Adrenal gland (tissue), 5 donors: Measurements from ENCODE around the gene WNT10A.

Experiments
- POLR2A ChIP-seq, 2 donors: fragments of 450-650 bp; IDR thresholded peaks; one replicate each; pipeline ENCODE4 v1.6.1; 2017; ENCODE audit warnings: antibody characterized with exemption in 2 of 2, mild to moderate bottlenecking in 2 of 2, moderate library complexity in 1 of 2
- TF ChIP-seq, protein P1 (sequence below), 6 experiments: fragments of 450-650 bp in 4 of 6; fragments of 200-600 bp in 2 of 6; sonication (generic) in 1 of 6; IDR thresholded peaks; 1 replicate in 5 of 6; 2 replicates in 1 of 6; pipeline versions ENCODE4 v1.5.1 to v1.8.0; 2016 to 2021; ENCODE audit warnings: antibody characterized with exemption in 6 of 6, mild to moderate bottlenecking in 2 of 6, moderate library complexity in 1 of 6
- donor health status: DM: no; HTN: no; CAD: no.

DNA sequence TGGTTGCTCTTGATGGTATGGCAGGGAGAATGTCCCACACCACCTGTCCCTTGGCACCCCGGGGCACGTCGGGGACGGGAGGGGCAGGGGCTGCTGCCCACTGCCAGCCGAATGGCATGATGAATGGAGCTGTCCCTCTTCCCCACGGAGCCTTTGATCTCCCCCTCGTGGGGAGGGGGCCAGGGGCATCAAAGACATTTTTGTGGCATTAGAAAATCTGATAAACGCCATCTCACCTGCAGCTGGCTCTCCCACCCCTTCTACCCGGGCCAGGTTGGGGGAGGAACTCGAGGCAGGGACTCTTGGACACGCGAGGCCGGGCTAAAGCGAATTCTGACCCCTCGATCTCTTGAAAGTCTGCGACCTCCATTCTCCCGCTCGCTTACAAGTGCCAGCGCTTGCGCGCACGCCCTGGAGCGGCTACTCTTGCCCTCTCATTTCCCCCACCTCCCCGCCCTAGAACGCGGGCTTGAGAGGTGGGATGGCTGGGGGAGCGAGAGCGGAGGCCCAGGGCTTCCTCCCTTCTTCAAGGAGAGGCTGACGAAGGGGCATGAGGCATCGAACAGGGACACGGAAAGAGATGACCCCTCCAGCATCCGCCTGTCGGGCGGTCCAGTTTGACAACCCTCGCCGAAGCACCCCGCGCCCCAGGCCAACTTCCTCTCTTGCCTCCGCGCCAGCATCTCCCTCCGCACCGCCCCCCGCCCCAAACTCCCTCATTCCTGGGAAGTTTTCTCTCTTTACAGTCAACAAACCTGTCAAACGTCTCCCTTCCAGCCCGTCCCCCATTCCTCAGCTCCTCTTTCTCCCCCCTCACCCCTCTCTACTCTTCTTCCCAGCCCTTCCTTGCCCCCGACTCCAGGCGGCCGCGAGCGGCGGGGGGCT lies 21.7 kb upstream of the WNT10A start:
- TF ChIP-seq POLR2A (IDR thresholded peaks at IDR 0.05): no peak
- TF ChIP-seq, protein P1, sequence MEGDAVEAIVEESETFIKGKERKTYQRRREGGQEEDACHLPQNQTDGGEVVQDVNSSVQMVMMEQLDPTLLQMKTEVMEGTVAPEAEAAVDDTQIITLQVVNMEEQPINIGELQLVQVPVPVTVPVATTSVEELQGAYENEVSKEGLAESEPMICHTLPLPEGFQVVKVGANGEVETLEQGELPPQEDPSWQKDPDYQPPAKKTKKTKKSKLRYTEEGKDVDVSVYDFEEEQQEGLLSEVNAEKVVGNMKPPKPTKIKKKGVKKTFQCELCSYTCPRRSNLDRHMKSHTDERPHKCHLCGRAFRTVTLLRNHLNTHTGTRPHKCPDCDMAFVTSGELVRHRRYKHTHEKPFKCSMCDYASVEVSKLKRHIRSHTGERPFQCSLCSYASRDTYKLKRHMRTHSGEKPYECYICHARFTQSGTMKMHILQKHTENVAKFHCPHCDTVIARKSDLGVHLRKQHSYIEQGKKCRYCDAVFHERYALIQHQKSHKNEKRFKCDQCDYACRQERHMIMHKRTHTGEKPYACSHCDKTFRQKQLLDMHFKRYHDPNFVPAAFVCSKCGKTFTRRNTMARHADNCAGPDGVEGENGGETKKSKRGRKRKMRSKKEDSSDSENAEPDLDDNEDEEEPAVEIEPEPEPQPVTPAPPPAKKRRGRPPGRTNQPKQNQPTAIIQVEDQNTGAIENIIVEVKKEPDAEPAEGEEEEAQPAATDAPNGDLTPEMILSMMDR (IDR thresholded peaks at IDR 0.05): no peak
